NCI-H82 treated with DMSO at 0.1 percent for 48 hours (cell line): ENCODE measurements around the gene MOCS1.

Experiments used
- DNase-seq: peaks from one replicate; lab custom pipeline; 2025; ENCODE audit not compliant: unreplicated experiment; lab: John Stamatoyannopoulos, UW

MOCS1 gene

GRCh38 chr6:39925931-39926290, 8.4 kb downstream of the MOCS1 start:
- DNase-seq = no peak

- no peak for DNase-seq
These were observed 8.9 kb downstream of the MOCS1 start for GRCh38 chr6:39925191-39925930.

- DNase-seq = no peak
These were observed 10.0 kb downstream of the MOCS1 start for GRCh38 chr6:39924283-39924682.

- no peak for DNase-seq
These were observed 10.4 kb downstream of the MOCS1 start for GRCh38 chr6:39923861-39924260.

GRCh38 chr6:39923394-39923793, 10.9 kb downstream of the MOCS1 start:
- DNase-seq = no peak

- no peak for DNase-seq
These were observed 11.4 kb downstream of the MOCS1 start for GRCh38 chr6:39922821-39923220.

- DNase-seq = no peak
These were observed 14.1 kb downstream of the MOCS1 start for GRCh38 chr6:39920157-39920556.

GRCh38 chr6:39918831-39919230, 15.4 kb downstream of the MOCS1 start:
- DNase-seq = no peak

GRCh38 chr6:39917981-39918380, 16.3 kb downstream of the MOCS1 start:
- no peak for DNase-seq

GRCh38 chr6:39917329-39917728, 16.9 kb downstream of the MOCS1 start:
- DNase-seq = no peak

- no peak for DNase-seq
These were observed 18.4 kb downstream of the MOCS1 start for GRCh38 chr6:39915866-39916265.

GRCh38 chr6:39914239-39914638, 20.0 kb downstream of the MOCS1 start:
- no peak for DNase-seq

- DNase-seq = no peak
These were observed 20.8 kb downstream of the MOCS1 start for GRCh38 chr6:39913391-39913916.

- no peak for DNase-seq
These were observed 21.8 kb downstream of the MOCS1 start for GRCh38 chr6:39912446-39912845.

- DNase-seq = no peak
These were observed 22.6 kb downstream of the MOCS1 start for GRCh38 chr6:39911513-39912125.

- DNase-seq = no peak
These were observed 23.5 kb downstream of the MOCS1 start for GRCh38 chr6:39910744-39911143.

- DNase-seq = no peak
These were observed 24.1 kb downstream of the MOCS1 start for GRCh38 chr6:39910164-39910563.

GRCh38 chr6:39909701-39910100, 24.6 kb downstream of the MOCS1 start:
- DNase-seq = no peak

GRCh38 chr6:39908838-39909583, 25.3 kb downstream of the MOCS1 start:
- DNase-seq = no peak

GRCh38 chr6:39907871-39908575, 26.2 kb downstream of the MOCS1 start:
- no peak for DNase-seq

- DNase-seq = no peak
These were observed 27.9 kb downstream of the MOCS1 start for GRCh38 chr6:39906318-39906761.
